Activated T-helper 17 cell treated with anti-CD3 and anti-CD28 coated beads, Interleukin-2, amount 50 U/mL, for 72 hours (primary cell): ENCODE measurements around the gene TSPAN18. TPM values are rescaled to one million over a fixed set of nuclear protein-coding genes. Genes with fewer than 3 reads are reported as not detected.

Experiments
- total RNA-seq, 2 donors: library from RNA; stranded (reverse); gene quantifications; one replicate each; pipeline ENCODE4 v1.2.3, GENCODE V29; 2022

Gene TSPAN18
- total RNA-seq, 2 donors from 2014 or later: 3.3 to 3.9 TPM

Other genes with a start within 250 kb of the TSPAN18 start
- gene CD82, start 161.3 kb upstream of the TSPAN18 start, total RNA-seq: 100 to 1,000 TPM; 147 to 620 TPM
- gene TP53I11, start 223.9 kb downstream of the TSPAN18 start, total RNA-seq: 1 to 10 TPM; 3.8 to 6.4 TPM